Embryonic facial prominence (tissue), 1 donor: ENCODE results near the gene SENP2.
A peak's percentile ranks its signal among the peaks of the same experiment; 100 is the strongest.
"Not testable (repeated sequence)": the region's sequence is repeated elsewhere in the genome, so short reads cannot be mapped to it uniquely, and the experiment has no call there.

Experiments
- DNase-seq: peaks from one replicate; pipeline ENCODE4 v3.0.0-alpha.2; 2016; ENCODE audit errors: extremely low spot score

Gene SENP2

GRCh38 chr3:185647134-185647879, 61.2 kb downstream of the SENP2 start:
- no peak for DNase-seq

- no peak for DNase-seq
Measured at GRCh38 chr3:185647880-185648210, 61.8 kb downstream of the SENP2 start.

GRCh38 chr3:185648396-185648795, 62.3 kb downstream of the SENP2 start:
- DNase-seq, result no peak

GRCh38 chr3:185649414-185649813, 63.3 kb downstream of the SENP2 start:
- no peak for DNase-seq

GRCh38 chr3:185651971-185652370, 65.9 kb downstream of the SENP2 start:
- no peak for DNase-seq

GRCh38 chr3:185653949-185654757, 68.1 kb downstream of the SENP2 start:
- DNase-seq, result no peak

GRCh38 chr3:185654758-185655145, 68.7 kb downstream of the SENP2 start:
- DNase-seq, result no peak

GRCh38 chr3:185655426-185656320, 69.6 kb downstream of the SENP2 start:
- DNase-seq, result no peak

- no peak for DNase-seq
Measured at GRCh38 chr3:185656321-185656840, 70.3 kb downstream of the SENP2 start.

- DNase-seq, result no peak
Measured at GRCh38 chr3:185657211-185657610, 71.1 kb downstream of the SENP2 start.

- DNase-seq, result no peak
Measured at GRCh38 chr3:185657691-185658503, 71.8 kb downstream of the SENP2 start.

GRCh38 chr3:185658504-185658912, 72.4 kb downstream of the SENP2 start:
- no peak for DNase-seq

- DNase-seq, result no peak
Measured at GRCh38 chr3:185658943-185659342, 72.8 kb downstream of the SENP2 start.

- peak; percentile 70 for DNase-seq
Measured at GRCh38 chr3:185659942-185660921, 74.1 kb downstream of the SENP2 start.

GRCh38 chr3:185661296-185661695, 75.2 kb downstream of the SENP2 start:
- not testable (repeated sequence) for DNase-seq

- no peak for DNase-seq
Measured at GRCh38 chr3:185661772-185662171, 75.7 kb downstream of the SENP2 start.

- no peak for DNase-seq
Measured at GRCh38 chr3:185663929-185664328, 77.8 kb downstream of the SENP2 start.

GRCh38 chr3:185667574-185667973, 81.5 kb downstream of the SENP2 start:
- DNase-seq, result no peak

- DNase-seq, result no peak
Measured at GRCh38 chr3:185677146-185677829, 91.2 kb downstream of the SENP2 start.
